Hematopoietic multipotent progenitor cell treated with erythropoietin and hydrocortisone succinate and interleukin-3 and kit ligand, for 6 days (in vitro differentiated cells): ENCODE data around the gene DYNLT2.

Experiments used
- DNase-seq: peaks from one replicate; pipeline ENCODE4 v3.0.0-alpha.2; 2015

DYNLT2 gene

DNA sequence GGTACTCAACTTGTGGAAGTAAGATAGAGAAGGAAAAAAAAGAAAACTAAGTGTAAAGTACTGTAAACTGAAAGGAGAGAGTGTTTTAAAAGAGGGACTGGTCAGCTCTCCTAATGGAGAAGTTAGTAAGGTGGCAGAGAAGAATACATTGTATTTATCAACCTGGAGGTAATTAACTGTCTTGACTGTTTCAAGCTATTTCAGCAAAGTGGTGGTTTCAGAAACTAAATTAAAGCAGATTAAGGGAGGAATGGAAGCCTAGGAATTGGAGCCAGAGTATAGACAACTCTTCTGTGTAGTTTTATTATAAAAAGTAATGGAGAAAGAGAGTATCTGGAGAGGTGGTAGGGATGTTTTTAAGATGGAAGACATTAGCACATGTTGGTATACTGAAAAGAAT, 24.4 kb downstream of the DYNLT2 start:
- no peak for DNase-seq

GRCh38 chr6:169726049-169726400, 25.3 kb downstream of the DYNLT2 start:
- no peak for DNase-seq

GRCh38 chr6:169725125-169726048, 26.0 kb downstream of the DYNLT2 start:
- DNase-seq = peak; percentile 46

DNA sequence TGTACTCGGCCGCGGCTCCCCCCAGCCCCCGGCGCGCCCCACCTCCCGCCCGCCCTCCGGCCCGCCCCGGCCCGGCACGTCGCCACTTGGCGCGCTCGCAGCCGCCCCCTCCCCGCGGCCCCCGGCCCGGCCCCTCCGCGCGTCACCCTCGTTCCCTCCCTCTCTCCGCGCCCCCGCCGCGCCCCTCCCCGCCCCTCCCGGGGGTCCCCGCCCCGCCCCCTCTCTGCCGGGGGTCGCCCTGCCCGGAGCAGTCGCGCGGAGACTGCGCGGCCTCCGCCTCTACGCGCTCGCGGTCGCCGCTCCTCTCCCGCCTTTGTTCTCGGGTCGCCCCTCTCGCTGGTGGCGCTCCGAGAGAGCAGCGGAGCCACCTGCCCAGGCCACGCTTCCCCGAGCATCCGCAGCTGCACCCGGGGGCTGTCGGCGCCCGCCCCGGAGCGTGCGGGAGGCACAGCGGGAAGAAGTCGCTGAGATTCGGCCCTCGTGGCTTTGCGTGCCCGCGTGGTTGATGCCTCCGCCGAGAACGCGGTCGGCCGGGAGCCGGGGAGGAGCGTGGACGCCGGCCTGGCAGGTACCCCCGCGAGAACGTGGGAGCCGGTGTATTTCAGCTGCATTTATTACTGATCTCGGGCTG, 26.8 kb downstream of the DYNLT2 start, which contains the start of gene PHF10:
PHF10 (minus strand) TSS at position 7 of the 631 bp plus-strand sequence. CDS start 569 bp downstream, outside the sequence.
- DNase-seq = peak; percentile 65

DNA sequence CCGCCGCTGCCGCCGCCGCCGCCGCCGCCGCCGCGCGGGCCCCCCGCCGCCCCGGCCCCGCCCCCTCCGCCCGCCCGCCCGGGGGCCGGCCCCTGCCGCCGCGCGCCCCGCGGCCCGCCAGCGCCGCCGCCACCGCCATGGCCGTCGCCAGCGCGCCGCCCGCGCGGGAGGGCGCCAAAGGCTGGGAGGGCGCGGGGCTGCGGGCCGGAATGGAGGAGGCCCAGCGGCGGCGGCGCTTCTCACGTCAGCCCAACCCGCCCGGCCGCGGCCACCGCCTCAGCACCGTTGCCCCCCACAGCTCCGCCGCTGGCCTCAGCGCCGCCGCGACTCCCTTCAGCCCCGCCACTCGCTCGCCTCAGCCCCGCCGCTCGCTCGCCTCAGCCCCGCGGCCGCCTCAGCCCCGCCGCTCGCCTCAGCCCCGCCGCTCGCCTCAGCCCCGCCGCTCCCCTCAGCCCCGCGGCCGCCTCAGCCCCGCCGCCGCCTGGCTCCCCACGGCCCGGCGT, 27.3 kb downstream of the DYNLT2 start:
- DNase-seq = peak; percentile 55

DNA sequence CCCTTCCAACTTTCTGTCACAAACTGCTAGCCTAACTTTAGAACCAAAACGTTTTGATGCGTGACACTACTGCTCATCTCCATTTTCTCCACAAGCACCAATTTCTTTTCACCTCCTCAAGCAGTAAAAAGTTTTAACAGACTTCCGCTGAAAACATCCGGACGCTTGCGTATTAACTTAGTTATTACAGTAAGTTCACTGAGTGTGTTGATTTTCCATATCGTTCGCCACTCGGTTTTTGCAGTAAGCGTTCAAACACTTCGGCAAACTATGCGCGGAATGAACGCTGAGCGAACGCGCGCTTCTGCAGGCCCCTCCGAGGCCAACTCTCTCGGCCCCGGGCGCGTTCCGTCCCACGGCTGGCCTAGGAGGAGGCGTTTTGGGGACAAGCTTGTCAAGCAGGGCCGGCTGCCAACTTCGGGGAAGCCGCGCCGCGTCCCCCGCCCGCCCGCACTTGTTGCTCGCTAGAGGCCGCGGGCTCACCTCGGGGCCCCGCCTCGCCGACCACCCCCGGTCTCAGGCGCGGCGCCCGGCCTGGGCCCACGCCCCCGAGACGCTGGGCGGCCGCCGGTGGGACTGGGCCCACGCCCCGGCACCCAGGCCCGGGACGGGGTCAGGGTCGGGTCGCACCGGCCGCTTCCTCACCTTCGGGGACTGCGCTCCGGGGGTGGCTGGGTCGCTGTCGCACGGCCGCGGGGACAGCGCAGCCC, 28.0 kb downstream of the DYNLT2 start:
- DNase-seq = peak; percentile 84

DNA sequence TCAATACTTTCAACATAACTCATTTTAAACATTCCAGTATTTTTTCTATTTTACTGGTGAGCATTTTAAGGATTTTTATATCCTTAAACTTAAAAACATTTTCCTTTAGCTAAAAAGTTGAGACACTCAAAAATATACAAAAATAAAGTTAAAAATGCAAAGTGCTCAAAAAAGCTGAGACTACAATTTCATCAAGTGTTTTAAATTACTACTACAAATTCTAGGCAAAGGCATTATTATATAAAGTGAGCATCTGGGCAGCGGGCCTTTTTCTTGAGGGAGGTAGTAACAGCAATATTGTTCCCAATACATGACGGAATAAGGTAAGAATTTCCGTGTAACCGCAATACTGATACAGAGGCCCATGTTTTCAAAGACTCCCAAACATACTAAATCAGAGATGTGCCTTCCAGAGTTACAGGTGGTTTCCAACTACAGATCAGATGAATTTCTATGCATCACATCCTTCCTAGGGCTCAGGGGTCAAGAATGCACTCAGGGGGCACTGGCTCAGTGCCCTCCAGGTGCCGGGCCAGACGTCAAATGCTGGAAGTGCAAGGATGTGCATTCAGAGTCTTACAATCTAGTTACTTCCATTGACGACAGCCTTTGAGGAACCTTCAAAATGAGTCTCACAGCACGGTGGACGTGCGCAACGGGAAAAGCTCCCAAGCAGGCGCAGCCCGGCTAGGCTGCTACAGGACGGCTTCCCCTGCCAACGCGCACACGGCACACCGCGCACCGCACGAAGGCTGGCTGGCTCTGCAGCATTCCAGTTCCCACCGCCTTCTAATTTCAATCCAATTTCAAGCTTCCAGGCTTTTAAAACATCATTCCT, 28.8 kb downstream of the DYNLT2 start:
- peak; percentile 67 for DNase-seq

GRCh38 chr6:169720207-169720855, 31.0 kb downstream of the DYNLT2 start:
- DNase-seq = peak; percentile 44

GRCh38 chr6:169719117-169719516, 32.3 kb downstream of the DYNLT2 start:
- no peak for DNase-seq

DNA sequence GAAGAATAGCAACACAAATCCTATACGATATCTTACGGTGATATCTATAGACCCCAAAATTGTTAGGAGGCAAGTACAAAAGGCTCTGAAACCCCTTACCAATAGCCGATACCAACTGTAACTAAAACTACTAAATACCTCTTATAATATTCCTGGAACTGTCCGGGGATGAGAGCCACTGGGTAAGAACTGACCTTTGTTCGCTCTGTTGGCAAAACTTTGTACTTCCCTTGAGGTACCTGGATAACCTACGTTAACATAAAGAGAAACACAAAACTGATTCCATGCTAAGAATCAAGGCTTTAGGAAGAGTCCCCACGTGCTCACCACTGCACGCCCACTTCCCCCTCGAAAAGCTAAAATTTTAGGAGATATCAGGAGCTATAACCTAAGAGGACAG, 36.8 kb downstream of the DYNLT2 start:
- DNase-seq = no peak

DNA sequence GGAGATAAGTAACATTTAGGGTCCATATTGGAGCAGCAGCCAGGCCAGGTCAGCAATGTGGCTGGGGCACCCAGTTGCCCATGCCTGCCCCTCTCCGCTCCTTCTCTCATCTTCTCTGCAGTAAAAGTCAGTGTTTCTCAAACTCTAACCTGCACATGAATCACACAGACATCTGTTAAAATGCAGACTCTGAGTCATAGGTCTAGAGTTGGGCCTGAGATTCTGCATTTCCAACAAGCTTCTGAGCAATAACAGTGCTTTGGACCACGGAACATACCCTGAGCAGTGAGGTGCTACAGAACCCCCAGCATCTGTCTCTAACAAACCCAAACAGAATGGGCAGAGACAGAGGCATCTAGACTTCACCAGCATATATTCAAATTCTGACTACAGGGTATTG, 37.2 kb downstream of the DYNLT2 start:
- no peak for DNase-seq

- DNase-seq = no peak
Observed at GRCh38 chr6:169710009-169710408, 41.4 kb downstream of the DYNLT2 start.

DNA sequence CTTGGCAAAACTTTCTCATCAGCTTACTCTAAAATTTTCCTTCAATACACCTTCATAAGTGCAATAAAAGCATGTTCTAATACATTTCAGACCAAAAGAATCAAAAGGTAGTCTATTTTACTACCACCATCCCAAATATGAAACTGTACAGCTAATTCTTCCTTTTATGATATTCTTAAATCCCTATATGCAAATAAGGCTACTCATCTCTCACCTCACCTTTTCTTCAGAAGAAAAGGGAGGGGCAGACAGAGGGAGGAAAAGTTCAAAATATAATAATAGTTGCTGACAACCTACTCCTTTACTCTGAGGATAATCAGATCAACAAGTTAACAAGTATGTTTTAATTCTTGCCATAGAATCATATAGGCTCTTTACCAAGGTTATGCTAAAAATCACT, 42.1 kb downstream of the DYNLT2 start:
- DNase-seq = no peak

GRCh38 chr6:169707772-169708171, 43.6 kb downstream of the DYNLT2 start:
- DNase-seq = peak; percentile 78

GRCh38 chr6:169702840-169703246, 48.5 kb downstream of the DYNLT2 start:
- no peak for DNase-seq

- DNase-seq = peak; percentile 98
Observed at GRCh38 chr6:169701954-169702839, 49.2 kb downstream of the DYNLT2 start, which contains the start of the genes C6orf120 and WDR27. Gene C6orf120 (plus strand): TSS chr6:169702126. CDS start chr6:169702460, 334 bp downstream. Gene WDR27 (minus strand): TSS chr6:169702029. CDS start chr6:169689005, 13,024 bp downstream.

DNA sequence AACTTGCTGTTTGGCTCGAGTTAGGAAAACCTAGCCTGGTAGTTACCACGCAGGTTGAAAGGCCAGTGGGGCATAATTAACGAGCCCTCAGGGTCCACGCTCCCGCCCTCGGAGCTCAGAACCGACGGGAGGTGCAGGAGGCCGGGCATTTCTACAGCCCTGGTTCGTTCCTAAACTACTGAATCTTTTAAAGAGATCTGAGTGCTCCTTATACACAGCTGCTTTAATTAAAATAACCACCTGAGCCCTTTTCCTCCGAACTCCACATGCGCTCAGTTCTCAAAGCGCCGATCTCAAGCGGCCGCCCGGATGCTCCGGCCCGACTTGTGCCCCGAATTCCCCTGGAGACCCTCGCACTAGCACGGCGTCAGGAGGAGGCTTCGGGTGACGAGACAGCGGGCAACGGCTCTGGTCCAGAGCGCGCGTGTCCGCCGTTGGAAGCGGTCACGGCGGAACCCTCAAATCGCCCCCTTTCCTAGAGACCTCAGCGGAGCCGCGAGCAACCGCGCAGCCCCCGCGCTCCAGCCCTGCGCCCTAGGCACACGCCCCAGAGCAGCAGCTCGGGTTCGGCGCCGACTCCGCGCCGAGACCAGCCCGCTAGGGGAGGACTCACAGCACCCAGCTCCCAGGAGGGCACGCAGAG, 49.9 kb downstream of the DYNLT2 start:
- peak; percentile 60 for DNase-seq

DNA sequence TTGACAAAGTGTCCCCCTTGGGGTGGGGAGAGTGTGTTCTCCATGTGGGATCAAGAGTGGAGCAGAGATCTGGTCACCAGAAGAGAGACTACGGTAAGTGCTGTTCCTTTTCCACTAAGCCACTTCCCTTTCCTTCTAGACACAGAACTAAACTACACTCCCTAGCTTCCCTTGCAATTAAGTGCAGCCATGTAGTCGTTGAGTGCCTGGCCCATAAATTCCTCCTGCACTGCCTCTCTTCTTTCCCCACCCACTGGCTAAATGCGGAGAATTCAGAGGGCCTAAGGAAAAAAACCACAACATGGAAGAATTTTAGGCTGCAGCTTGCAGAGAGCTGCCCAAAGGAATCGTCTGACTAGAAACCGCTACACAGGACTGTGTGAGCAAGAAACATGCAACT, 51.1 kb downstream of the DYNLT2 start:
- peak; percentile 28 for DNase-seq

DNA sequence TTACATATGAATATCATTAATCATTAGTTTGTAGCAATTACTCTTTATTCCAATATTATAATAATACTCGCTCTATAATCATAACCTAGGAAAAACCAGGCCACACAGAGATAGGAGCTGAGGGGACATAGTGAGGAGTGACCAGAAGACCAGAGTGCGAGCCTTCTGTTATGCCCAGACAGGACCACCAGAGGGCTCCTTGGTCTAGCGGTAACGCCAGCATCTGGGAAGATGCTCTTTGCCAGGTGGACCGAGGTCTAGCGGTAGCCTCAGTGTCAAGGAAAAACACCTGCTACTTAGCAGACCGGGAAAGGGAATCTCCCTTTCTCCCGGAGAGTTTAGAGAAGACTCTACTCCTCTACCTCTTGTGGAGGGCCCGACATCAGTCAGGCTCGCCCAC, 54.3 kb downstream of the DYNLT2 start:
- peak; percentile 16 for DNase-seq

DNA sequence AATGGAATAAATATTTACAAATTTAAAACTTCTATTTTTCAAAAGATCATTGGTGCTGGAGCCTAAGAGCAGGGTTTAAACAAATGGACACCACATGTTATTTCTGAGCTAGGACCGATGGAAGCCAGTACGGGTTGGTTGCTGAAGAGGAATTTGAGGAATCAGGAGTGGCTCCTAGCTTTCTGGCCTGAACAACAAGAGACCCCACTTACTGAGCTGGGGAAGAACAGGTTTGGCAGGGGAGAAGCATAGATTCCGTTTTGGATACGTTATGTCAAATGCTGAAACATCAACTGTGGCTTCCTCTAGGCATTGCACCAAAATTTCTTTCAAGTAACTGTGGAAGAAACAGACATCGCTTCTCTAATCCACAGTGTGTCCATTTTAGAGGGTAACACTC, 56.2 kb downstream of the DYNLT2 start:
- DNase-seq = no peak
